ENCODE measurements around the gene OBSCN.

OBSCN gene

DNA sequence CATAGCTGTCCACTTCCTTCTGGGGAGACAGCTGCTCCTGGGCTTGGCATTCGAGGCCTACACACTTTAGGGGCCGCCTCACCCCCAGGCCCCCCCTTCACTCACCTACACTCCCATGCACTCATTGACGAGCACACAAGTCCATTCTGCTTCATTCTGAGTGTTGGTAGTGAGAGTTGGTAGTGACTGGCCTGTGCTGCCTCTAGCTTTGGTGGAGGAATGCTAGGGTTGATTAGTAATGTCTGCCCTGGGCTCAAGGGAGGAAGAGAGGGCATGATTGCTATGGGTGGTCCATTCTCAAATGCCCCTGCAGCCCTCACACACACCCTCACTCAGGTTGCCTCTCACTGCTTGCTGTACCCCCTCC is 168.4 kb downstream of the OBSCN start:
- DNase-seq (ENCODE audit: low read depth, low spot score), result no peak
- no peak overlapping the region for H3K4me3 ChIP-seq (ENCODE audit: low read length)

DNA sequence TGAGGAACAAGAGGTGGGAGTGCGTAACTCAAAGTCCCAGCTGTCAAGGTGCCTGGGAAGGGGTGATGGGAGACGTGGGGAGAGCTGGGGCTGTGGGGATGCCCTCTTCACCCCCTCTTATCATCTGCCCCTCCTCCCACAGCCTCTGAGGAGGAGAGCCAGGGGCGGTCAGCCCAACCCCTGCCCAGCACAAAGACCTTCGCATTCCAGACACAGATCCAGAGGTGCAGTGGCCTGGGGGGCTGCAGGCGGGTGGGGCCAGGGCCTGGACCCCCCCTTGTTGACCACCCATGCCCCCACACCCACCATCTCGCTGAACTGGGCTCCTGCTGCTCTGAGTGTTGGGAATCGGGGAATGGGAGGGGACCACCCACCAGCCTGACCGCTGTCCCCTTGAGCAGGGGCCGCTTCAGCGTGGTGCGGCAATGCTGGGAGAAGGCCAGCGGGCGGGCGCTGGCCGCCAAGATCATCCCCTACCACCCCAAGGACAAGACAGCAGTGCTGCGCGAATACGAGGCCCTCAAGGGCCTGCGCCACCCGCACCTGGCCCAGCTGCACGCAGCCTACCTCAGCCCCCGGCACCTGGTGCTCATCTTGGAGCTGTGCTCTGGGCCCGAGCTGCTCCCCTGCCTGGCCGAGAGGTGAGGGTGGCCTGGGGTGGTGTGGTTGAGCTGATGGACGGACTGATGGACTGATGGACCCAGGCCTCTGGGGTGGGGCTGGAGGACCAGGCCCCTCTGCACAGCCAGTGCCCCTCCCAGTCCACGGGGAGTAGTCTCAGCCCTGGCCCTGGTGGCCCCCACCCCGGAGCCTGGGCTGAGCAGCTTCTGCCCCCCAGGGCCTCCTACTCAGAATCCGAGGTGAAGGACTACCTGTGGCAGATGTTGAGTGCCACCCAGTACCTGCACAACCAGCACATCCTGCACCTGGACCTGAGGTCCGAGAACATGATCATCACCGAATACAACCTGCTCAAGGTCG is 169.1 kb downstream of the OBSCN start:
- H3K4me3 ChIP-seq (ENCODE audit: low read length), result no peak overlapping the region

DNA sequence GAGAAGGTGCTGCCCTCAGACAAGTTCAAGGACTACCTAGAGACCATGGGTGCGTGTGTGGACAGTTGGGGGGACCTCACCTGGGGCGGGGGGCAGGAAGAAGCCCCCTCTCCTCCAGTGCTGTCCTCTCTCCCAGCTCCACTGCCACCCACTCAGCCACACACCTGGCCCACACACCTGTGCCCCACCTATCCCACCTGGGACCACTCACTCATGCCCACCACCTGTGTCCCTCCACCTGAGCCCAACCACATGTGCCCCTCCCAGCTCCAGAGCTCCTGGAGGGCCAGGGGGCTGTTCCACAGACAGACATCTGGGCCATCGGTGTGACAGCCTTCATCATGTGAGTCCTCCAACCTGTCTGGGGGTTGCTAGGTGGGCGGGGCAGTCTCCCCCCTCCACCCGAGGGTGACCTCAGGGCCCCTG is 169.8 kb downstream of the OBSCN start:
- DNase-seq (ENCODE audit: low read depth, low spot score), result no peak

More for the DNA sequence above, 169.1 kb downstream of the OBSCN start:
- DNase-seq (ENCODE audit: low read depth, low spot score), result no peak

DNA sequence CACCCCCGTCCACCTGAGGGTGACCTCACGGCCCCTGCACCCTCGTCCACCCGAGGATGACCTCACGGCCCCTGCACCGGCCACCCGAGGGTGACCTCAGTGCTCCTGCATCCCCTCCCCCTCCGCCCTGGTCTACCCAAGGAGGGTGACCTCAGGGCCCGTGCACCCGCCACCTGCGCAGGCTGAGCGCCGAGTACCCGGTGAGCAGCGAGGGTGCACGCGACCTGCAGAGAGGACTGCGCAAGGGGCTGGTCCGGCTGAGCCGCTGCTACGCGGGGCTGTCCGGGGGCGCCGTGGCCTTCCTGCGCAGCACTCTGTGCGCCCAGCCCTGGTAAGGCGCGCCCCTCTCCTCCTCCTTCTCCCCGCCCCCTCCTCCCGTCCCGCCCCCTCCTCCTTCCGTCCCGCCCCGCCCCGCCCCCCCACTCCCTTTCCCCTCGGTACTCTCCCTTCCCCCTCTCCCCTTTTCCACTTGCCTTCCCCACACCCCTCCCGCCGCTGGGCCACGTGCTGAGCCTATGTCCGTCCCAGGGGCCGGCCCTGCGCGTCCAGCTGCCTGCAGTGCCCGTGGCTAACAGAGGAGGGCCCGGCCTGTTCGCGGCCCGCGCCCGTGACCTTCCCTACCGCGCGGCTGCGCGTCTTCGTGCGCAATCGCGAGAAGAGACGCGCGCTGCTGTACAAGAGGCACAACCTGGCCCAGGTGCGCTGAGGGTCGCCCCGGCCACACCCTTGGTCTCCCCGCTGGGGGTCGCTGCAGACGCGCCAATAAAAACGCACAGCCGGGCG is 170.4 kb downstream of the OBSCN start:
- peak; percentile 14 for DNase-seq (ENCODE audit: low read depth, low spot score)
- peak overlapping the region; percentile 51 for H3K4me3 ChIP-seq (ENCODE audit: low read length)

More for the DNA sequence above, 169.8 kb downstream of the OBSCN start:
- peak overlapping the region; percentile 51 for H3K4me3 ChIP-seq (ENCODE audit: low read length)

DNA sequence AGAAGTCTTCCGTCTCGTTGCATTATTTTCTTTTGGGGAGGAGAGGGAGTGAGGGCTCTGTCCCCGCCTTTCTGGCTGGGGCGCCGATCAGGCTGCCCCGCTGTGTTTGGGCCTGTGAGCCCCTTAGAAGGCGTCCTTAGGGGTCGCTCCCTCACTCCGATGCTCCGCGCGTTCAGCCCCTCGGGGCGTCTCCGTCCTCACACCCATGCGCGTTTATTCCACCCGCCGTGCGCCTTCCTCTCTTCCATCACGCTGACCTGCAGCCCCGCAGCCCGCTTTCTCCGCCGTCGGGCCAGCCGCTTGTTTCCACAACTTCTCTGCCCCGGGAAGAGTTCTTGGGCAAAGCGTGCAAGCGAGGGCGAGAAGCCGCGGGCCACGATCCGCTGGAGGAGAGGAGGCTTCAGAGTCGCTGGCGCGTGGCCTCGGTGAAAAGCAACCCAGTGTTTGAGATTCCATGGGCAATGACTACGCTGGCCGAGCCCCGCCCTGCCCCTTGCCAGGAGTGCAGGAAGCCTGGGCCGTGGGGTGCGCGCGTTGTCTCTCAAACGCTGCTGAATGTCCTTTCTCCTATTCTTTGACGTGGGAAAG is 171.1 kb downstream of the OBSCN start:
- H3K4me3 ChIP-seq (ENCODE audit: low read length), result peak overlapping the region; percentile 51
- no peak for DNase-seq (ENCODE audit: low read depth, low spot score)

DNA sequence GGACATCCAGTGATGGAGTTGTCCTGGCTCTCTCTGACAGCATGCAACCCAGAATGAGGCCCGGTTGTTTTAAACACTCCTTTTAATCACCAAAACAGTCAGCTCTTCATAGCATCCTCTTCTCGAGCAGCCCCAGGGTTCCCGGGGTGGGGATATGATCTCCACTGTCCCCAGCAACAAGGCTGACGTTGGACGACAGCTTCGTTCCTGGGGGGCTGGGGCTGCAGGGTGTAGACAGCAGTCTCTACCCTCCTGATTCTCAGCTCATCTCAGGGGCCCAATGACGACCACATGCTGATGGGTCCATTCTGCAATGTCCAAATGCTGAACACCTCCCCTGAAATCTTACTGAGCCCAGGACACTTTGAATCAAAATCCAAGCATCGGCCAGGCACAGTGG is 171.8 kb downstream of the OBSCN start:
- DNase-seq (ENCODE audit: low read depth, low spot score), result no peak
- no peak overlapping the region for H3K4me3 ChIP-seq (ENCODE audit: low read length)

DNA sequence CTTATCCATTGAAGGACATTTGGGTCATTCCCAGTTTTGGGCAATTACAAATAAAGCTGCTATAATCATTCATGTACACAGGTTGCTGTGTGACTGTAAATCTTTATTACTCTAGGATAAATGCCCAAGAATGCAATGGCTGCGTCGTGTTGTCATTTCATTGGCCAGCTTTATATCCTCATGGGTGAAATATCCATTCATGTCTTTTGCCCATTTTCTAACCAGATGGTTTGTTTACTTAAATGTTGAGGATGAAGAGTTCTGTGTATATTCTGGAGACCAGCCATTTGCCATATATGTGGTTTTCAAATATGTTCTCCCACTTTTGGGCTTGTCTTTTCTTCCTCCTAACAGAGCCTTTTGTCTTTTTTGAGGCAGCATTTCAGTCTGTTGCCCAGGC is 173.5 kb downstream of the OBSCN start:
- no peak for DNase-seq (ENCODE audit: low read depth, low spot score)
- no peak overlapping the region for H3K4me3 ChIP-seq (ENCODE audit: low read length)

DNA sequence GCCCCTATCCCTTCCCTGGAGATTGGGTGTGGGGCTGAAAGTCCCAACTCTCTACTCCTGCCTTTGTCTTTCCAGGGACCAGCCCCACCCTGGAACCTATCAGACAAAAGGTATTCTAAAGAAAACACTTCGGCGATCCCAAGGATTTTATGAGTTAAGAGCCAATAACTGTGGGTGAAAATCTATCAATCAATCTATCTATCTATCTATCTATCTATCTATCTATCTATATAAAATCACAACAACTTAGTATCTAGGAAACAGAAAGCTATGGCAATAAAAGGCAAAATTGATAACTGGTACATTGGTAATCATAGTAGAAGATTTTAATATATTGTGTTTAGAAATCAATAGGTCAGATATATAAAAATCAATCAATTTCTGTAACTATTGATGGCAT is 175.9 kb downstream of the OBSCN start:
- H3K4me3 ChIP-seq (ENCODE audit: low read length), result no peak overlapping the region
- DNase-seq (ENCODE audit: low read depth, low spot score), result no peak

DNA sequence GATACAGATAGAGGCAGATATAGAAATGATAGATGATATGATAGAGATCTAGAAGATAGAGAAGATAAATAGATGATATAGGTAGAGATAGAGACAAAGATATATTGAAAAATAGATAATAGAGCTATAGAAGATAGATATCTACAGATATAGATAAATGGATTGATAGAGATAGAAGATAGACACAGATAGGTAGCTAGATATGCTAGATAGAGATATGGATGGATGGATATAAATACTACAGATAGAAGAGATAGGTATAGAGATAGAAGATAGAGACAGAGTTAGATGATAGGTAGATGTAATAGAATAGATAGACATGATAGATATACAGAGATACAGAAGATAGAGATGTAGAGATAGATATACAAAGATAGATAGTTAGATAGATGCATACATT is 177.4 kb downstream of the OBSCN start:
- H3K4me3 ChIP-seq (ENCODE audit: low read length), result no peak overlapping the region
- DNase-seq (ENCODE audit: low read depth, low spot score), result no peak

DNA sequence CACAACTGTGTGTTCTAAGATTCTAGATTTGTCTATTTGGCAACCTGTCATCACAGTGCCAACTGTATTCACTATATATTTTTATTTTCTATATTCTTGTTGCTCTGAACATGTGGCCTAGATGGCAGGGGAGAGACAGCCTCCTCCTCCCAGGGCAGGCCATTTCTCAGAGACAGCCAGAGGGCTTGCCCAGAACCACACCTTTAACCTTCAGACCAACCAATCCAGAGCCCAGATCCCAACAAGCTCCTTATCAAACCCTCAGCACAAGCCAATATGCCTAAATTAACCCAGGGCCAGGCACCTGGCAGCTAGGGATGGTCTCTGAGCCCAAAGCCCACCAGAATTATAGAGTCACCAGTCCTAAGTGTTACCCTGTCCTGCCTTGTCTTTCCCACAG is 179.5 kb downstream of the OBSCN start:
- no peak overlapping the region for H3K4me3 ChIP-seq (ENCODE audit: low read length)
- no peak for DNase-seq (ENCODE audit: low read depth, low spot score)

DNA sequence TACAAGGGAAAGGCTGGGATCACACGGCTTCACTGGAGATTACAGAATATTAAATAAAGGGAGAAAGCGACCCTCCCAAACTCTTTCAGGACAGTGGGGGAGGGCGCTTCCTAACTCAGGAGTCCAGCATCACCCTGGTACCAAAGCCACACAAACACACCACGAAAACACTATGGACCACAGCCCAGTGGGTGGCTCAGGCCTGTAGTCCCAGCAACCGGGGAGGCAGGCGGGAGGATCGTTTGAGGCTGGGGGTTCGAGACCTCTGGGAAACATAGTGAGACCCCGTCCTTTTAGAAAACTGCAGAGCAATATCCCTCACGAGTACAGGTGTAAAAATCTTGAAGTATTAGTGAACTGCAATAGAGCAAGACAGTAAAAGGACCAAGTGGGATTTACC is 182.8 kb downstream of the OBSCN start:
- DNase-seq (ENCODE audit: low read depth, low spot score), result no peak
- H3K4me3 ChIP-seq (ENCODE audit: low read length), result no peak overlapping the region

DNA sequence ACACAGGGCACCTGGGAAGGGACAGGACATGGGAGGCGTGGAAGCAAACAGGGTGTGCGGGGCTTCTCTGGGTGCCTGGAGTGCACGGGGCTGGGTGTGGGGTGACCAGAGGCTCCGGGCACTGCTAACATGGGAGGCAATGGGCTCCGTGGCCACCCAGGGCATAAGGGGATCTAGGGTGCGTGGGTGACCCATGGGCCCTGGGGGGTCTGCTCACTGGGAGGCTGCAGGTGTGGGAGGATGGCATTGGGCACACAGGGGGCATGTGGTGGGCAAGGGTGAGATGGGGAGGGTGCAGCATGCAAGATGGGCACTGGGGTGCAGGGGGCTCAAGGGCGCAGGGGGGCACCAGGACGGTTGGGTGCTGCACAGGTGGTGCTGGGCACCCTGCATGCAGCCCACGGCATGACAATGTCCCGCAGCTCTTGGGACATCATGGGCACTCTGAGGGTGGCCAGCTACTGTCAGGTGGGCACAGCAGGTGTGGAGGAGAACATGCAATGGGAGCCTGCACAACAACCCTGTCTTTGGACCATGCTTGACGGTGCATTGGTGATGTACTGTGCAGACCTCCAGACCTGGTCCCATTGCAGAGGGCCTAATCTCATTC is 183.7 kb downstream of the OBSCN start:
- DNase-seq (ENCODE audit: low read depth, low spot score), result no peak
- no peak overlapping the region for H3K4me3 ChIP-seq (ENCODE audit: low read length)

DNA sequence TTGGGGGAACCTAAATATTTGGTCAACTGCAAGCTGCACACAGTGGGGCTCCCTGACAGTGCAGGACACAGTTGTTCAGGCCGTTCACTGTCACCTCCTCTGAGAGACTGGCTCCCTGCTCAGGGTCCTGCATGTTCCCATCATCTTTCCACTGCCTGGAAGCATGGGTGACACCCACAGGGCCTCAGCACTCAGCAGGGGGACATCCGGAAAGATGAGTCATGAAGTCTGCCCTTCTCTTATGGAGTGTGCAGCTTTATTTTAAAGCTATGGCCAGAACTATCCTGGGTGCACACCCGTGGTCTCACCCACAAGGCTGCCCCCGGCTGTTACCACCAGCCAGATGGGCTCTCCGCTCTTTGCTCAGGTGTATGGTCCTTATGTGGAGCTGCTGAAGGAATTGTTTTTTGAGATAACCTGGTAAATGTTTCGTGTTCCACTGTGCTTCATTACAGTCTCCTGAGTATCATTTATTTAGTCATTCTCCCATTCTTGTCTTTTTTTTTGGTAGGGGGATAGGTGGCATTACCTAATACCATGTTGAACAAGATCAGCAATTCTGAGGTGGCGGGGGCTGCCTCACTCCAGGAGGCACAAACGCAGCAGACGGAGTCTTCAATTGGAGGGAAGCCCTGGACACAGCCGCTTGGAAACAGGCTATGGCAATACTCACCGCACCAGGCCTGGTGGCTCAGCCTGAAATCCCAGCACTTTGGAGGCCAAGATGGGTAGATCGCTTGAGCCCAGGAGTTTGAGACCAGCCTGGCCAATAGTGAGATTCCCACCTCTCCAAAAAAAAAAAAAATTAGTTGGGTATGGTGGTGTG is 184.5 kb downstream of the OBSCN start:
- DNase-seq (ENCODE audit: low read depth, low spot score), result no peak

DNA sequence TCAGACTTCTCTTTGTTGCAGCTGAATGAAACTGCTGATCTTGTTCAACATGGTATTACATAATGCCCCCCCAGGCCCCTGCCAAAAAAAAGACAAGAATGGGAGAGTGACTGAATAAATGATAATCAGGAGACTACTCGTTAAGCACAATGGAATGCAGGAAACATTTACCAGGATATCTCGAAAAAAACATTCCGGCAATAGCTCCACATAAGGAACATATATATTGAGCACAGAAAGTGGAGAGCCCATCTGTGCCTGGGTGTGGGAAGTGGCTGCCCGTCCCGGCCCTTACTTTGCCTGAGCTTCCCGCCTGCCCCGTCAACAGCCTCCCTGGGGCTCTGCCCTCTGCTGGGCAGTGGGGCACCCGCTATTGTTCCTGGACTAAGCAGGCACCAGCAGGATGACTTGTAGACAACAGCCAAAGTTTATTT is 185.4 kb downstream of the OBSCN start:
- H3K4me3 ChIP-seq (ENCODE audit: low read length), result no peak overlapping the region
- no peak for DNase-seq (ENCODE audit: low read depth, low spot score)

More for the DNA sequence above, 184.5 kb downstream of the OBSCN start:
- H3K4me3 ChIP-seq (ENCODE audit: low read length), result no peak overlapping the region

DNA sequence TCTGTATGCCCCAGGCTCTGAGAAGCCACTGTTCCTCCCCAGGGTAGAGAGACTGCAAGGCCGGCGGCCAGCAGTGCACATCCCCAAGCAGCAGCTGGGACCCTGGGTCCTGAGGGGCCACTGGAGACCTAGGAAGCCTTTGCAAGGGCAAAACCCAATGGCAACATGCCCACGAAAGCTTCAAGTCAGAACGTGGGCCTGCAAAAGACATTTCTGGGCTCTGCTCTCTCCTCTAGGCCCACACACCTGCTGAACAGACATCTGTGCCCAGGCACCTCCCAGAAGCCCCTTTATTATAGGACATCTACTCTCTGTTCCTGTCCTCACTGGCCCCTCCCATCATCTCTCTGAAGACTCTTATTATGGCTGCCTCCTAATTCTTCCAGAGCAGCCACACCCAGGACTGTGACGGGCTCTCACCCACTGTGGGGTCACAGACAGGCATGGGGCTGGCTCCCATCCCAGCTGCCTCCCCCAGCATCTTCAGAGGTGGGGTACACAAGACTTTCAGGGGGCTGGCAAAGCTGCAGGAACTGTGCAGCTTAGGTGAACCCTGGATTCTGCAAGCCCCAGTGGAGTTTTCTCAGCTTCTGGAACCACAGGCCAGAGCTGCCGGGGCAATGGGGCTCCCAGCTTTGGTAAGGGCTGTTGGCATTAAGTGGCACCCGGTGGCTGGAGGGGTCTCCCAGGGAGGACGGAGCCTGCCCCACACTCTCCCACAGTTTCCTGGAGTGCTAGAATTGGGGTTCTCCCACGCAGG is 186.1 kb downstream of the OBSCN start:
- no peak for DNase-seq (ENCODE audit: low read depth, low spot score)
- no peak overlapping the region for H3K4me3 ChIP-seq (ENCODE audit: low read length)

DNA sequence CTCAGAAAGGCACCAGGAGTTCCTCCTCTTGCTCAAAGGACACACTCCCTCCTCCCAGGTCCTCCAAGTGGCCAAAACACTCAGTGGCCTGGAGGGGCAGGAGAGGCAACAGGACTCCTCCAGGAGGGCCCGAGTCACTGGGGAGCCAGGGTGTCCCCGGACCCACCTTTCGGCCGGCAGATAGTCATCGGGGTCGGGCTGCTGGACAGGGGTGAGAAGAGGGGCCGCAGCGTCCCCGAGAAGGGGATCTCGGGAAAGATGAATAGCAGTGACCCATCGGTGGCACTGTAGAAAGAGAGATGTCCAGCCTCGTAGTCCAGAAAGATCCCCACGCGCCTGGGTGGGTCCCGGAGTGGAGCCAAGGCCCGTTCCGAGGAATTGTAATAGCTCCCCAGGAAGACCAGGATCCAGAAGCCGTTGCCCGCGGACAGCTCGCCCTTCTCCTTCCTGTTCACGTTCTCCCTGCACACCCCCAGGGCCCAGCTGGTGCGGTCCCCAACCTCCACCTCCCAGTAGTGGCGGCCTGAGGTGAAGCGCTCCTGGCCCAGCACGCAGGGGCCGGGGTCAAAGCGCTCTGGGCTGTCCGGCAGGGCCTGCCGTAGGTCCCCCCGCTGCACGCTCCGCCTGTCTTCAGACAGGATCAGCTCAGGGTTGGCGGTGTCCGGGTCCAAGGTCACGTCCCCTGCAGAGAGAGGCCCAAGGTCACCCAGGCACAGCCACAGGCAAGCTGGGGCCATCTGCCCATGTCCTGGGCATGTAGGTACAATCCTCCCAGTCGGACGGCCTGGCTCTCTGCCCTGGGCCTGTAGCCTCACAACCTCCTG is 186.9 kb downstream of the OBSCN start:
- no peak overlapping the region for H3K4me3 ChIP-seq (ENCODE audit: low read length)

More for the DNA sequence above, 186.9 kb downstream of the OBSCN start:
- no peak for DNase-seq (ENCODE audit: low read depth, low spot score)
